ENCODE results near the gene FAM76A.

GRCh38 chr1:27770293-27770830, 44.6 kb downstream of the FAM76A start:
- no peak for TF ChIP-seq POLR2AphosphoS5 (IDR thresholded peaks at IDR 0.05; ENCODE audit: borderline replicate concordance, low read depth, low read length)
- no peak for TF ChIP-seq EZH2 (IDR thresholded peaks at IDR 0.05)
- TF ChIP-seq FOXP2 (optimal IDR thresholded peaks at IDR 0.05; ENCODE audit: control extremely low read depth, extremely low read length, insufficient read depth): no peak
